ENCODE results near the gene IL1RL1. TPM values are rescaled to one million over a fixed set of nuclear protein-coding genes. Genes with fewer than 3 reads are reported as not detected.

The IL1RL1 gene
- total RNA-seq, 1 donor from 2014 or later, result not detected

DNA sequence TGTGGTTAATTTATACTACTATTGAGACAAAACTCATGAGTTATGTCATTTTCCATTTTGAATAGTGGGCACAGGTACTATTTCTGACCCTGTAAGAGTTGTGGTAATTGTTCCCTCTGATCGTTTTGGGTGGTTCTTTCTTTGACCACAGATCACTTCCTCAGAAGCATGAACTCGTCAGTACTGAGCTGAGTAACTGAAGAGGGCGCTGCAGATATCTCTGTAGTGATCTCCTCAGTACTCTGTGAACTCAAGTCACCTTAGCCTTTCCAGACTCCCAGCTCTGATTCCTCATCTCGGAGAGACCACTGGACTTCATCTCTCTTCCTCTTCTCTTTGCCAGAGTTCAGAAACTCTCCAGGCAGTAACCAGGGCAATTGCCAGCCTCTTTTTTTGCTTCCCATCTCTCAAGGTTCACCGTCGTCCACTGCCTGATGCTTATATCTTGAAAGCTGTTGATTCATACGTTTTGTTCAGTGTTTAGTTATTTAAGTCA, 9.4 kb upstream of the IL1RL1 start:
- no peaks in the 10 kb centered on the region for H3K36me3 Mint-ChIP-seq (ENCODE audit: low read depth)
- POLR2A ChIA-PET, result no interaction called here
- peaks cover 29% of the 10 kb centered on the region for H3K27me3 Mint-ChIP-seq
- DNase-seq (no peak), ATAC-seq (ENCODE audit: low read depth) (no peak)
- CTCF ChIA-PET, result interaction anchor here (1.3 to 1.6 kb wide), 3 partner anchors 61 to 282 kb away, joined by 3 to 7 read pairs (median 5); no protein-coding TSS in a partner anchor
- no peak overlapping the region for H3K4me3 Mint-ChIP-seq
- no peaks in the 10 kb centered on the region for H3K9me3 Mint-ChIP-seq
- no peak overlapping the region for H3K27ac Mint-ChIP-seq
- peaks cover 3% of the 10 kb centered on the region for H3K4me1 Mint-ChIP-seq
- TF ChIP-seq, protein P1, sequence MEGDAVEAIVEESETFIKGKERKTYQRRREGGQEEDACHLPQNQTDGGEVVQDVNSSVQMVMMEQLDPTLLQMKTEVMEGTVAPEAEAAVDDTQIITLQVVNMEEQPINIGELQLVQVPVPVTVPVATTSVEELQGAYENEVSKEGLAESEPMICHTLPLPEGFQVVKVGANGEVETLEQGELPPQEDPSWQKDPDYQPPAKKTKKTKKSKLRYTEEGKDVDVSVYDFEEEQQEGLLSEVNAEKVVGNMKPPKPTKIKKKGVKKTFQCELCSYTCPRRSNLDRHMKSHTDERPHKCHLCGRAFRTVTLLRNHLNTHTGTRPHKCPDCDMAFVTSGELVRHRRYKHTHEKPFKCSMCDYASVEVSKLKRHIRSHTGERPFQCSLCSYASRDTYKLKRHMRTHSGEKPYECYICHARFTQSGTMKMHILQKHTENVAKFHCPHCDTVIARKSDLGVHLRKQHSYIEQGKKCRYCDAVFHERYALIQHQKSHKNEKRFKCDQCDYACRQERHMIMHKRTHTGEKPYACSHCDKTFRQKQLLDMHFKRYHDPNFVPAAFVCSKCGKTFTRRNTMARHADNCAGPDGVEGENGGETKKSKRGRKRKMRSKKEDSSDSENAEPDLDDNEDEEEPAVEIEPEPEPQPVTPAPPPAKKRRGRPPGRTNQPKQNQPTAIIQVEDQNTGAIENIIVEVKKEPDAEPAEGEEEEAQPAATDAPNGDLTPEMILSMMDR (IDR thresholded peaks at IDR 0.05), result no peak
- intact Hi-C loops (cut with micrococcal nuclease), result loop anchor here (1.0 kb wide), 1 partner anchor 141 kb away; no protein-coding TSS in a partner anchor

- TF ChIP-seq, protein P1 (IDR thresholded peaks at IDR 0.05), result no peak
- Mint-ChIP-seq H3K4me1 (peaks cover 3% of the 10 kb centered on the region), H3K27ac (no peak overlapping the region), H3K4me3 (no peak overlapping the region), H3K9me3 (no peaks in the 10 kb centered on the region), H3K27me3 (peaks cover 29% of the 10 kb centered on the region), H3K36me3 (ENCODE audit: low read depth) (no peaks in the 10 kb centered on the region)
- ChIA-PET POLR2A (no interaction called here), CTCF (interaction anchor here (1.3 to 1.6 kb wide), 3 partner anchors 62 to 282 kb away, joined by 3 to 7 read pairs (median 5); no protein-coding TSS in a partner anchor)
- ATAC-seq (ENCODE audit: low read depth) (no peak), DNase-seq (no peak)
- intact Hi-C loops (cut with micrococcal nuclease), result loop anchor here (1.0 kb wide), 1 partner anchor 141 kb away; no protein-coding TSS in a partner anchor
Observed at GRCh38 chr2:102302458-102302857, 8.9 kb upstream of the IL1RL1 start.

DNA sequence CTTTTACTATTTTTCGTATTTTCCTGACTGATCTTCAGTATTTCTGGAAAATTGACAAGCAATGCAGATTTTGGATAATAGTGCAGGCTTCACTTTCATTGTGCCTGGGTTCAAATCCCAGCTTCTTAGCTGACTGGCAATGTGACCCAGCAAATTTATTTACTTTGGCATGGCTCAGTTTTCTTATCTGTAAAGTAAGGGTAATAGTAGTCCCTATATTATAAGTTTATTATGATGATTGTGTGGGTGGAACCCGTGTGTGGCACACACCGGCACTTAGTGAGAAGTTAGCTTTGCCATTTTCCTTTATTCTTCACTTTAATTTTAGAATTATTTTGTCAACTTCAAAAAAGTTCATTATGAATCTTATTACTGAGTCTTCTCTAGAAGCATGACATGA, 7.8 kb upstream of the IL1RL1 start:
- Mint-ChIP-seq H3K27ac (no peak overlapping the region), H3K36me3 (ENCODE audit: low read depth) (no peaks in the 10 kb centered on the region), H3K27me3 (peaks cover 39% of the 10 kb centered on the region), H3K4me1 (peaks cover 3% of the 10 kb centered on the region), H3K9me3 (no peaks in the 10 kb centered on the region), H3K4me3 (no peak overlapping the region)
- DNase-seq (no peak), ATAC-seq (ENCODE audit: low read depth) (no peak)
- CTCF ChIA-PET, result no interaction called here
- intact Hi-C loops (cut with micrococcal nuclease), result no loop called here
- TF ChIP-seq, protein P1 (IDR thresholded peaks at IDR 0.05), result no peak
- POLR2A ChIA-PET, result no interaction called here

GRCh38 chr2:102304268-102304667, 7.1 kb upstream of the IL1RL1 start:
- H3K9me3 Mint-ChIP-seq, result no peaks in the 10 kb centered on the region
- intact Hi-C loops (cut with micrococcal nuclease), result no loop called here

DNA sequence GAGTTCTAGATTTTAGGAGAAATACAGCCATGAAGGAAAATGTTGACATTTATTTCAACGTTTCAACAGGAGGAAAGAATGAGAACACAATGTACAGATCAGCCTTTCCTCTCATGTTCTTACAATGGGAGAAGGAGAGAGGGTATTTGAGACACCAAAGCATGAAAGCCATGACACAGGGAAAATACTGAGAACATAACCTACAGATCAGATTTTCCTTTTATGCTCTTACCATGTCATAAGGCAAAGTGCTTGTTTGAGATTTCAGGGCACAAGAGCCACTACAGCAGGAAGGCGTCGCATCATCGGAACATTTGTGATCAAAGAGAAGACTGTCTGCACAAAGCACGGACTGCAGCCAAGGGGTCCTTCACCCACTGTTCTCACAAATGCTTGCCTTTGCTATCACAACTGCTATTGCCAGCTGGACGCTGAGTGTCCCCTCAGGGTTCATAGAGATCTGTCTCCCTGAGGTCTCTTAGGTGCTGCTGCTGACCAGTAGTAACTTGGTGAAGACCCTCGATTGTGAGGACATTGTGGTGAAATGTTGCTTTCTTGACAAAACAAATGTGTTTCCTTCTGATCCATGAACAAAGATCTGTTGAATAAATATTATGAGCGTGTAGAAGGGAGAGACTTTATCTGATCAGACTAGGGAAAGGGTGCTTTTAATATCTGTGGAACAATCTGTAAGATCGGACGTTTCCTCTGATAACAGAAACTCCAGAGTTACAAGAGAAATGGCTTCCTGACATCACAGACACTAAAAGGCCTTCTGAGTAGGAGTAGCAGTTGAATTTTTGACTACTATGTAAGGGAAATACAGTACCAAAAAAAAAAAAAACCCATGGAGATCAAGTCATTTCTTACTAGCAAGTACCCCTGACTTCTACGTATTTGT, 6.4 kb upstream of the IL1RL1 start:
- ChIA-PET POLR2A (no interaction called here), CTCF (no interaction called here)
- ATAC-seq (ENCODE audit: low read depth) (no peak), DNase-seq (no peak)
- Mint-ChIP-seq H3K27me3 (peaks cover 44% of the 10 kb centered on the region), H3K9me3 (no peaks in the 10 kb centered on the region), H3K4me3 (no peak overlapping the region), H3K4me1 (peaks cover 3% of the 10 kb centered on the region), H3K36me3 (ENCODE audit: low read depth) (no peaks in the 10 kb centered on the region), H3K27ac (no peak overlapping the region)
- TF ChIP-seq, protein P1 (IDR thresholded peaks at IDR 0.05), result no peak
- intact Hi-C loops (cut with micrococcal nuclease), result no loop called here

More at GRCh38 chr2:102304268-102304667, 7.1 kb upstream of the IL1RL1 start:
- Mint-ChIP-seq H3K27ac (no peak overlapping the region), H3K27me3 (peaks cover 39% of the 10 kb centered on the region), H3K4me1 (peaks cover 3% of the 10 kb centered on the region), H3K4me3 (no peak overlapping the region), H3K36me3 (ENCODE audit: low read depth) (no peaks in the 10 kb centered on the region)
- TF ChIP-seq, protein P1 (IDR thresholded peaks at IDR 0.05), result no peak
- ChIA-PET CTCF (no interaction called here), POLR2A (no interaction called here)
- DNase-seq (no peak), ATAC-seq (ENCODE audit: low read depth) (no peak)

Measured in activated B cell treated with CpG ODN at 0.5 μM for 24 hours (primary cell).